Cardiac atrium fibroblast (primary cell): ENCODE measurements around the gene TAF1A. TPM values are rescaled to one million over a fixed set of nuclear protein-coding genes. Genes with fewer than 3 reads are reported as not detected.

ENCODE experiments used
- total RNA-seq: library from RNA; depleted of rRNA; stranded (reverse); fragments of >200 nt; gene quantifications from 2 replicates; pipeline ENCODE4 v1.2.3, GENCODE V29; 2015

TAF1A gene
- total RNA-seq: 6.3 and 10.0 TPM in 2 replicates

GRCh38 chr1:222589462-222590302 lies at the start of gene TAF1A:
Gene TAF1A, minus strand, starts transcription at chr1:222589933.

GRCh38 chr1:222618001-222618879 lies 28.5 kb upstream of the TAF1A start, which contains the start of gene MIA3:
Gene MIA3, plus strand, starts transcription at chr1:222618097. Its CDS starts 14 bp downstream, at chr1:222618111.

GRCh38 chr1:222547944-222548671 lies 41.6 kb downstream of the TAF1A start, which contains the start of gene HHIPL2:
Gene HHIPL2, minus strand, starts transcription at chr1:222548104. Its CDS starts 60 bp downstream, at chr1:222548044.

Other genes with a start within 250 kb of the TAF1A start
- 0.36 and 1.1 TPM in 2 replicates for gene HHIPL2, start 41.8 kb downstream of the TAF1A start, total RNA-seq
- 26.6 and 41.3 TPM in 2 replicates for gene MIA3, start 28.2 kb upstream of the TAF1A start, total RNA-seq
- 55.9 and 56.3 TPM in 2 replicates for gene AIDA, start 122.6 kb upstream of the TAF1A start, total RNA-seq
- gene BROX, start 122.6 kb upstream of the TAF1A start, total RNA-seq: 32.6 and 38.1 TPM in 2 replicates
- not detected in 2 replicates for gene FAM177B, start 147.3 kb upstream of the TAF1A start, total RNA-seq
- 3.4 and 3.6 TPM in 2 replicates for gene DISP1, start 225.1 kb upstream of the TAF1A start, total RNA-seq